Measurements from ENCODE around the gene CDH23.

CDH23 gene

GRCh38 chr10:71766717-71767419 is 370.1 kb downstream of the CDH23 start:
- no peak for TF ChIP-seq CTCF (IDR thresholded peaks at IDR 0.05)
- Histone ChIP-seq H3K79me2 (no peaks in the 10 kb centered on the region), H2AFZ (no peak overlapping the region), H3K27ac (peak overlapping the region; percentile 17), H3K4me3 (ENCODE audit: low read depth, low read length) (no peak overlapping the region), H3K36me3 (ENCODE audit: control insufficient read depth, insufficient read depth, low read length) (no peaks in the 10 kb centered on the region), H3K4me1 (no peaks in the 10 kb centered on the region), H3K27me3 (ENCODE audit: control insufficient read depth, insufficient read depth, low read length) (no peaks in the 10 kb centered on the region), H3K4me2 (ENCODE audit: low read length) (no peak overlapping the region), H3K9ac (no peak overlapping the region), H3K9me3 (ENCODE audit: control insufficient read depth, low read length) (no peaks in the 10 kb centered on the region)

- no peak overlapping the region for H3K4me3 ChIP-seq (ENCODE audit: low read depth, low read length)
- no peak for TF ChIP-seq CTCF (IDR thresholded peaks at IDR 0.05)
- no peaks in the 10 kb centered on the region for H3K27me3 ChIP-seq (ENCODE audit: control insufficient read depth, insufficient read depth, low read length)
- no peak overlapping the region for H2AFZ ChIP-seq
- no peak overlapping the region for H3K4me2 ChIP-seq (ENCODE audit: low read length)
- H3K36me3 ChIP-seq (ENCODE audit: control insufficient read depth, insufficient read depth, low read length) = no peaks in the 10 kb centered on the region
- H3K9ac ChIP-seq = no peak overlapping the region
- no peaks in the 10 kb centered on the region for H3K9me3 ChIP-seq (ENCODE audit: control insufficient read depth, low read length)
- peak overlapping the region; percentile 17 for H3K27ac ChIP-seq
- H3K4me1 ChIP-seq = no peaks in the 10 kb centered on the region
- H3K79me2 ChIP-seq = no peaks in the 10 kb centered on the region
Observed at GRCh38 chr10:71767420-71768035, 370.8 kb downstream of the CDH23 start.

- no peak for TF ChIP-seq CTCF (IDR thresholded peaks at IDR 0.05)
- H3K79me2 ChIP-seq = no peaks in the 10 kb centered on the region
- H3K36me3 ChIP-seq (ENCODE audit: control insufficient read depth, insufficient read depth, low read length) = no peaks in the 10 kb centered on the region
- H2AFZ ChIP-seq = no peak overlapping the region
- peak overlapping the region; percentile 45 for H3K4me2 ChIP-seq (ENCODE audit: low read length)
- peak overlapping the region; percentile 17 for H3K27ac ChIP-seq
- H3K4me1 ChIP-seq = peaks cover 3% of the 10 kb centered on the region
- H3K9ac ChIP-seq = no peak overlapping the region
- H3K27me3 ChIP-seq (ENCODE audit: control insufficient read depth, insufficient read depth, low read length) = no peaks in the 10 kb centered on the region
- H3K4me3 ChIP-seq (ENCODE audit: low read depth, low read length) = peak overlapping the region; percentile 7
- H3K9me3 ChIP-seq (ENCODE audit: control insufficient read depth, low read length) = no peaks in the 10 kb centered on the region
Observed at GRCh38 chr10:71769279-71769823, 372.6 kb downstream of the CDH23 start.

- Histone ChIP-seq H2AFZ (no peak overlapping the region), H3K27ac (peak overlapping the region; percentile 17), H3K9me3 (ENCODE audit: control insufficient read depth, low read length) (no peaks in the 10 kb centered on the region), H3K4me2 (ENCODE audit: low read length) (peak overlapping the region; percentile 0), H3K36me3 (ENCODE audit: control insufficient read depth, insufficient read depth, low read length) (no peaks in the 10 kb centered on the region), H3K4me3 (ENCODE audit: low read depth, low read length) (no peak overlapping the region), H3K4me1 (peaks cover 3% of the 10 kb centered on the region), H3K9ac (no peak overlapping the region), H3K79me2 (peaks cover 3% of the 10 kb centered on the region), H3K27me3 (ENCODE audit: control insufficient read depth, insufficient read depth, low read length) (no peaks in the 10 kb centered on the region)
- TF ChIP-seq CTCF (IDR thresholded peaks at IDR 0.05) = no peak
Observed at GRCh38 chr10:71770255-71770654, 373.5 kb downstream of the CDH23 start.
